HAP-1 (cell line): Measurements from ENCODE around the gene EPM2AIP1.
A peak's percentile ranks its signal among the peaks of the same experiment; 100 is the strongest.
"Not testable (repeated sequence)": the region's sequence is repeated elsewhere in the genome, so short reads cannot be mapped to it uniquely, and the experiment has no call there.

ENCODE experiments used
- DNase-seq, 2 experiments: peaks; one replicate each; pipeline ENCODE4 v3.0.0-alpha.2; 2016 to 2020; ENCODE audit warnings: low spot score in 2 of 2
- H3K27me3 ChIP-seq: fragments of 250-450 bp; sonication (Bioruptor Pico); 2 replicates; pipeline ENCODE4 v1.5.1; 2020; ENCODE audit warnings: low read depth, mild to moderate bottlenecking, moderate library complexity
- H3K36me3 ChIP-seq: fragments of 250-450 bp; sonication (Bioruptor Pico); replicated peaks from 2 replicates; pipeline ENCODE4 v1.5.1; 2020; ENCODE audit warnings: mild to moderate bottlenecking
- H3K4me1 ChIP-seq: fragments of 250-450 bp; sonication (Bioruptor Pico); 2 replicates; pipeline ENCODE4 v1.5.1; 2020; ENCODE audit warnings: mild to moderate bottlenecking
- H3K4me3 ChIP-seq: fragments of 250-450 bp; sonication (Bioruptor Pico); 2 replicates; pipeline ENCODE4 v1.5.1; 2020; ENCODE audit warnings: mild to moderate bottlenecking, moderate library complexity
- H3K9me3 ChIP-seq: fragments of 250-450 bp; sonication (Bioruptor Pico); 2 replicates; pipeline ENCODE4 v1.5.1; 2020; ENCODE audit warnings: mild to moderate bottlenecking, moderate library complexity
- in situ Hi-C: fragments of 300-500 bp; cut with MboI; formaldehyde crosslinking; loops from 3 replicates; pipeline ENCODE4 v1.14.3; 2020; ENCODE audit warnings: low sequenced_read_pairs, inconsistent platforms, mixed read lengths

EPM2AIP1 gene

GRCh38 chr3:36956155-36956554 is 36.8 kb downstream of the EPM2AIP1 start:
- no peaks in the 10 kb centered on the region for H3K36me3 ChIP-seq
- H3K4me1 ChIP-seq: peaks cover 3% of the 10 kb centered on the region; the same call in 1 of the 2 replicates
- no peak for DNase-seq
- no peaks in the 10 kb centered on the region for H3K9me3 ChIP-seq
- no peak overlapping the region for H3K4me3 ChIP-seq
- in situ Hi-C loops: loop anchor here (25.0 kb wide), 1 partner anchor 219 kb away; no protein-coding TSS in a partner anchor
- H3K27me3 ChIP-seq: peaks cover 4% of the 10 kb centered on the region

GRCh38 chr3:36954452-36955134 is 38.3 kb downstream of the EPM2AIP1 start:
- Histone ChIP-seq H3K36me3 (no peaks in the 10 kb centered on the region), H3K27me3 (peaks cover 4% of the 10 kb centered on the region), H3K4me1 (peaks cover 2% of the 10 kb centered on the region), H3K9me3 (no peaks in the 10 kb centered on the region), H3K4me3 (no peak overlapping the region)
- in situ Hi-C loops: loop anchor here (25.0 kb wide), 1 partner anchor 217 kb away; no protein-coding TSS in a partner anchor
- no peak for DNase-seq

GRCh38 chr3:36947814-36948213 is 45.1 kb downstream of the EPM2AIP1 start:
- H3K4me3 ChIP-seq, DNase-seq, in situ Hi-C loops, H3K27me3 ChIP-seq, H3K4me1 ChIP-seq, H3K36me3 ChIP-seq: not testable (repeated sequence)
- peaks cover 15% of the 10 kb centered on the region for H3K9me3 ChIP-seq

GRCh38 chr3:36945333-36945980 is 47.5 kb downstream of the EPM2AIP1 start:
- H3K4me3 ChIP-seq: no peak overlapping the region
- no peak for DNase-seq
- peaks cover 15% of the 10 kb centered on the region for H3K9me3 ChIP-seq
- in situ Hi-C loops: no loop called here
- H3K4me1 ChIP-seq: peaks cover 8% of the 10 kb centered on the region
- H3K36me3 ChIP-seq: no peaks in the 10 kb centered on the region
- 0 out of 2 replicates have a peak, but pooled peaks cover 3% of the 10 kb centered on the region for H3K27me3 ChIP-seq

GRCh38 chr3:36944641-36945270 is 48.2 kb downstream of the EPM2AIP1 start, which contains the start of gene TRANK1:
Gene TRANK1 (minus strand): TSS chr3:36945054. CDS start chr3:36944809, 245 bp downstream.
- peaks cover 15% of the 10 kb centered on the region for H3K9me3 ChIP-seq
- H3K4me1 ChIP-seq: peaks cover 7% of the 10 kb centered on the region
- H3K27me3 ChIP-seq: 0 out of 2 replicates have a peak, but pooled peaks cover 3% of the 10 kb centered on the region
- no peak for DNase-seq
- in situ Hi-C loops: no loop called here
- H3K36me3 ChIP-seq: no peaks in the 10 kb centered on the region
- H3K4me3 ChIP-seq: peak within 1 kb of the TSS; percentile 13

GRCh38 chr3:36944012-36944640 is 48.8 kb downstream of the EPM2AIP1 start:
- Histone ChIP-seq H3K27me3 (0 out of 2 replicates have a peak, but pooled peaks cover 3% of the 10 kb centered on the region), H3K4me3 (peak overlapping the region; percentile 13), H3K4me1 (peaks cover 3% of the 10 kb centered on the region; the same call in 1 of the 2 replicates), H3K36me3 (no peaks in the 10 kb centered on the region), H3K9me3 (peaks cover 15% of the 10 kb centered on the region)
- DNase-seq: peak in 1 of 2 experiments; percentile 42
- in situ Hi-C loops: no loop called here

GRCh38 chr3:36943601-36944000 is 49.3 kb downstream of the EPM2AIP1 start:
- H3K36me3 ChIP-seq: no peaks in the 10 kb centered on the region
- peak overlapping the region; percentile 13; the same call in 1 of the 2 replicates for H3K4me3 ChIP-seq
- peaks cover 12% of the 10 kb centered on the region for H3K9me3 ChIP-seq
- 0 out of 2 replicates have a peak, but pooled peaks cover 3% of the 10 kb centered on the region for H3K27me3 ChIP-seq
- no peak for DNase-seq
- no peaks in the 10 kb centered on the region; the same call in 1 of the 2 replicates for H3K4me1 ChIP-seq
- in situ Hi-C loops: no loop called here

GRCh38 chr3:36942638-36943248 is 50.2 kb downstream of the EPM2AIP1 start:
- no peak for DNase-seq
- Histone ChIP-seq H3K36me3 (no peaks in the 10 kb centered on the region), H3K9me3 (peaks cover 5% of the 10 kb centered on the region), H3K4me1 (no peaks in the 10 kb centered on the region), H3K27me3 (0 out of 2 replicates have a peak, but pooled peaks cover 3% of the 10 kb centered on the region), H3K4me3 (no peak overlapping the region)
- in situ Hi-C loops: no loop called here

- Histone ChIP-seq H3K4me3 (no peak overlapping the region), H3K36me3 (no peaks in the 10 kb centered on the region), H3K27me3 (0 out of 2 replicates have a peak, but pooled peaks cover 3% of the 10 kb centered on the region), H3K4me1 (no peaks in the 10 kb centered on the region), H3K9me3 (no peaks in the 10 kb centered on the region; the same call in 1 of the 2 replicates)
- in situ Hi-C loops: no loop called here
- DNase-seq: no peak
Measured at GRCh38 chr3:36941658-36942057, 51.3 kb downstream of the EPM2AIP1 start.

- in situ Hi-C loops: no loop called here
- no peak for DNase-seq
- Histone ChIP-seq H3K27me3 (0 out of 2 replicates have a peak, but pooled peaks cover 3% of the 10 kb centered on the region), H3K4me1 (no peaks in the 10 kb centered on the region), H3K4me3 (no peak overlapping the region), H3K9me3 (no peaks in the 10 kb centered on the region; the same call in 1 of the 2 replicates), H3K36me3 (no peaks in the 10 kb centered on the region)
Measured at GRCh38 chr3:36941162-36941561, 51.8 kb downstream of the EPM2AIP1 start.

GRCh38 chr3:36937492-36937891 is 55.4 kb downstream of the EPM2AIP1 start:
- no peaks in the 10 kb centered on the region for H3K9me3 ChIP-seq
- no peaks in the 10 kb centered on the region for H3K4me1 ChIP-seq
- in situ Hi-C loops: no loop called here
- no peaks in the 10 kb centered on the region for H3K36me3 ChIP-seq
- DNase-seq: no peak
- no peaks in the 10 kb centered on the region for H3K27me3 ChIP-seq
- no peak overlapping the region for H3K4me3 ChIP-seq
